Omental fat pad (tissue), 4 donors: Measurements from ENCODE around the gene DHCR7. TPM values are rescaled to one million over a fixed set of nuclear protein-coding genes. Genes with fewer than 3 reads are reported as not detected.
A peak's percentile ranks its signal among the peaks of the same experiment; 100 is the strongest.

ENCODE experiments used
- ATAC-seq: fragments of 150-250 bp; one replicate; pipeline ENCODE4 v1.9.1; 2016; ENCODE audit warnings: mild to moderate bottlenecking, moderate library complexity; ENCODE audit not compliant: low FRiP score
- DNase-seq: peaks from one replicate; pipeline ENCODE4 v3.0.0-alpha.2; 2019; ENCODE audit warnings: low spot score
- total RNA-seq, 4 donors: library from RNA; depleted of rRNA; stranded (reverse); fragments of >200 nt; gene quantifications; one replicate each; pipeline ENCODE4 v1.1.0, GENCODE V29; 2016
- TF ChIP-seq, protein P1 (sequence below), 3 donors: fragments of 450-650 bp; IDR thresholded peaks; one replicate each; pipeline ENCODE4 v1.5.1; 2016 to 2017; ENCODE audit warnings: antibody characterized with exemption in 3 of 3, mild to moderate bottlenecking in 3 of 3, moderate library complexity in 2 of 3

The DHCR7 gene
- total RNA-seq, 4 donors from 2014 or later, result 12.9 to 76.5 (median 37.4) TPM

DNA sequence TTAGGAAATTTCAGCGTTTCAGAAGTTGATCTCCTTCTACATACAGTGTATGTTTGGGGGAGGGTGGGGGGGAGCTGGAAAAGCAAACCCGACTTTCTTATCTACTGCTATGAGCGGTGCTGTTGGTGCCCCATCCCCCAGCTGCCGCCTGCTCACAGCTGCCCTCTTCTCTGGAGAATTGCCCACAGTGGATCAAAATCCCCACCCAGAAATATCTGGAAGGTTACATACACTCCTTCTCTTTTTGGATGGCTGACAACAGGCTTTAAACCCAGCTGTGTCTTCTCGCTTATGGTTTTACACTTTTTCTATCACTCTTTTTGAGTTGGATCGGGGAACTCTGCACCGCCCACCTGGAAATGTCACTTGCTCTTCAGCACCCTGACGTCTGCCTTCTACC lies 56.4 kb downstream of the DHCR7 start:
- no peak for DNase-seq
- TF ChIP-seq, protein P1, sequence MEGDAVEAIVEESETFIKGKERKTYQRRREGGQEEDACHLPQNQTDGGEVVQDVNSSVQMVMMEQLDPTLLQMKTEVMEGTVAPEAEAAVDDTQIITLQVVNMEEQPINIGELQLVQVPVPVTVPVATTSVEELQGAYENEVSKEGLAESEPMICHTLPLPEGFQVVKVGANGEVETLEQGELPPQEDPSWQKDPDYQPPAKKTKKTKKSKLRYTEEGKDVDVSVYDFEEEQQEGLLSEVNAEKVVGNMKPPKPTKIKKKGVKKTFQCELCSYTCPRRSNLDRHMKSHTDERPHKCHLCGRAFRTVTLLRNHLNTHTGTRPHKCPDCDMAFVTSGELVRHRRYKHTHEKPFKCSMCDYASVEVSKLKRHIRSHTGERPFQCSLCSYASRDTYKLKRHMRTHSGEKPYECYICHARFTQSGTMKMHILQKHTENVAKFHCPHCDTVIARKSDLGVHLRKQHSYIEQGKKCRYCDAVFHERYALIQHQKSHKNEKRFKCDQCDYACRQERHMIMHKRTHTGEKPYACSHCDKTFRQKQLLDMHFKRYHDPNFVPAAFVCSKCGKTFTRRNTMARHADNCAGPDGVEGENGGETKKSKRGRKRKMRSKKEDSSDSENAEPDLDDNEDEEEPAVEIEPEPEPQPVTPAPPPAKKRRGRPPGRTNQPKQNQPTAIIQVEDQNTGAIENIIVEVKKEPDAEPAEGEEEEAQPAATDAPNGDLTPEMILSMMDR (IDR thresholded peaks at IDR 0.05), result no peak
- peak; percentile 29 for ATAC-seq

DNA sequence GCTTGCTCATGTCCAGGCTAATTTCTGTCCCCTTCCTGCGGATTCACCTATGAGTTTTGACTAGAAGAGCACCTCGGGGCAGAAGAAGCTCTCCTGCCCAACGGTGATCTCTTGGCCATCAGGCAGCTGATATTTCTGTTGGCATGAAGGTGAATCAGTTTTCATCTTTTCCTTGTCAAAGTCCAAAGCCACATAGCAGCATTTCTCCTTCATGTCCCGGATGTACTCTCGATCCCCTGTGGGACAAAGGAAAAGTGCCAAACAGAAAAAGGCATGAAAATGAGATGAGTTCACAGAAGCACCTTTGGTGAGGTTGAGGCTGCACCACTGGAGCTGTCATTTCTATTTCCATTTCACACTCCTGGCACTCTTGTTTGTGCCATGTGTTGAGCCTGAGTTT lies 56.8 kb downstream of the DHCR7 start:
- no peak for ATAC-seq
- TF ChIP-seq, protein P1 (IDR thresholded peaks at IDR 0.05), result no peak

DNA sequence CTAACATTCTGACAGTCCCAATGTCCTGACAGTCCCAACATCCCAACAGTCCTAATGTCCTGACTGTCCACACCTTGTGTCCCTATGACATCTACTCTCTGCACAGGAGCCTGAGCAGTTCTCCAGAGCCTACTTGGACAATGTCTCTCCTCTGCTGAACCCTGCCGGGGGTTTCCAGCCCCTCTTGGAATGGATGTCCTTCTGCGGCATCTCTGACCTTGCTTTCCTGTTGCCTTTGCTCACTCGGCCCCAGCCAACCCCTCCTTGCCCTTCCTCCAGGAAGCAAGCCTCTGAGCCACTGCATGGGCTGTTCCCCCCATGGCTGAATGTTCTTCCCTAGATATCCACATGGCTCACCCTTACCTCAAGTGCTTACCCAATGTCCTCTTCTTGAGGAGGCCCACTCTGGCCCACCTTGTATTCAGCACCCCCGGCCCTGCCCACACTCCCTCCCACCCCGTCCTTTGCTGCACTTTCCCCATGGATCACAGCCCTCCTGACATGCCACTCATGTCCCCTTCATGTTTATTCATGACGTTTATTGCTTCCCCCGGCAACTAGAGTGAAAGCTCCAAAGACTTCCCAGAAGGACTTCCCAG lies 59.5 kb downstream of the DHCR7 start:
- DNase-seq (no peak), ATAC-seq (no peak)
- TF ChIP-seq, protein P1 (IDR thresholded peaks at IDR 0.05), result no peak

More for the DNA sequence above, 56.8 kb downstream of the DHCR7 start:
- no peak for DNase-seq

DNA sequence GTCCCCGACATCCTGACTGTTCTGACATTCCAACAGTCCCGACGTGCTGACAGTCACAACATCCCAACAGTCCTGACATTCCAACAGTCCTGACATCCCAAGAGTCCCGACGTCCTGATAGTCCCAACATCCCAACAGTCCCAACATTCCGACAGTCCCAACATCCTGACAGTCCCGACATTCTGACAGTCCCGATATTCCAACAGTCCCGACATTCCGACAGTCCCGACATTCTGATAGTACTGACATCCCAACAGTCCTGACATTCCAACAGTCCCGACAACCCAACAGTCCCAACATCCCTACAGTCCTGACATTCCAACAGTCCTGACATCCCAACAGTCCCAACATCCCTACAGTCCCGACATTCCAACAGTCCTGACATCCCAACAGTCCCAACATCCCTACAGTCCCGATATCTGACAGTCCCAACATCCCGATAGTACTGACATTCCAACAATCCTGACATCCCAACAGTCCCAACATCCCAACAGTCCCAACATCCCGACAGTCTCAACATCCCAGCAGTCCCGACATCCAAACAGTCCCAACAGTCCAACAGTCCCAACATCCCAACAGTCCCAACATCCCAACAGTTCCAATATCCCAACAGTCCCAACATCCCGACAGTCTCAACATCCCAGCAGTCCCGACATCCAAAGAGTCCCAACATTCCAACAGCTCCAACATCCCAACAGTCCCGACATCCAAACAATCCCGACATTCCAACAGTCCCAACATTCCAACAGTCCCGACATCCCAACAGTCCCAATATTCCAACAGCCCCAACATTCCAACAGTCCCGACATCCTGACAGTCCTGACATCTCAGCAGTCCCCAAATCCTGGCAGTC lies 60.2 kb downstream of the DHCR7 start:
- ATAC-seq, result no peak
- TF ChIP-seq, protein P1 (IDR thresholded peaks at IDR 0.05), result no peak
- no peak for DNase-seq

DNA sequence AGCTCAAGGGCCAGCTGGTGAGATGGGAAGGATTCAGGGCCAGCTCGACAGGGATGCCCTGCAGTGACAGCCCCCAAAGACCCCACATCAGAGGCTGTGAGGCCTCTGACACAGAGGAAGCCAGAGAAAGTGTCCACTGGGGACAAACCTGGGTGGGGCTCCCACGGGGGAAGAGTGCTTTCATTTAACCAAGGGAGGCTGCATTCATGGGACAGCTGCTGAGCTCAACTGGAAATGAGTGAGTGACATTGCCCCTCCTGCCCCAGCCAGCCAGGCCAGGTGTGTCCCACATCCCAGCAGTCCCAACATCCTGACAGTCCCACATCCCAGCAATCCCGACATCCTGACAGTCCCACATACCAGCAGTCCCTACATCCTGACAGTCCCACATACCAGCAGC lies 61.0 kb downstream of the DHCR7 start:
- DNase-seq, result no peak
- TF ChIP-seq, protein P1 (IDR thresholded peaks at IDR 0.05), result no peak
- ATAC-seq, result no peak

DNA sequence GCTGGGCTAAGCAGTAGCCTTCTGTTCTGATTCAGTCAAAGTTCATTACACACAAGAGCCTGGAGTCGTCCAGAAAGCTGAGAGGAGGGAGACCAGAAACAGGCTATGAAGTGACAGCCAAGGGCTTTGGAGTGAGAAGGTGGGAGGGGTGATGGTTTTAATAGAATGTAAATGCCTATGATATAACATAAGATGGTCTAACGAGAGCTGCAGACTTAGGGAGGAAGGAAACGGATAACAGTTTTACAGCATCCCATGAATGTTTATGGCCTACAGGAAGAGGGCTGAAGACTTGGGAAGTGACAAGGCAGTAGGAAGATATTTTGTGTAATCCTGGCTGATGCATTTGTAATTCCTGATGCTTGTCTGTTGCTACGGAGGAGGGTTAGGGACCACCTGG lies 62.0 kb downstream of the DHCR7 start:
- ATAC-seq (no peak), DNase-seq (no peak)
- TF ChIP-seq, protein P1 (IDR thresholded peaks at IDR 0.05), result no peak

DNA sequence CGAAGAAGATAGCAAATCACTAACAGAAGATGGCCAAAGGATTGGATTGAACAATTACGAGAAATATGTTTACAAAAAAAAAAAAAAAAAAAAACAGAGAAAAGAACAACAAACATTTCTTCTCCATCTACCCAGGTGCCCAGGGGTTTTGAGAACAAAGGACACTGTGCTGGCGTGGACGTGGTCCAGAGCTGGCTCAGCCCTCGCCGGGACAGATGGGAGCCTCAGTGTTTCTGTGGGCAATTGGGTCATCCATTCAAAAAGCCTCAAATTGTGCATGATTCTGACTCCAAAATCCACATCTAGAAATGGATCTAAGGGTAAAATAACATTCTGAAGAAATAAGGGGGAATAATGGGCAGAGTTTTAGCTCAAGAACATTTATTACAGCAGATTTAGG lies 63.1 kb downstream of the DHCR7 start:
- TF ChIP-seq, protein P1 (IDR thresholded peaks at IDR 0.05), result no peak
- ATAC-seq (no peak), DNase-seq (no peak)
